SU-DHL-6 (cell line): ENCODE results near the gene SLC23A2.

Experiments used
- H2AFZ ChIP-seq: fragments of 200-600 bp; sonication (generic); 2 replicates; pipeline ENCODE4 v1.6.1; 2014; ENCODE audit warnings: low read depth, mild to moderate bottlenecking, moderate library complexity, mixed read lengths, antibody characterized with exemption, low read length; ENCODE audit not compliant: severe bottlenecking
- H3F3A ChIP-seq: fragments of 200-600 bp; shearing (Covaris generic); 2 replicates; pipeline ENCODE4 v1.6.0; 2016; ENCODE audit warnings: antibody characterized with exemption, mild to moderate bottlenecking; ENCODE audit not compliant: insufficient read depth
- H3K27ac ChIP-seq: fragments of 200-600 bp; sonication (generic); 2 replicates; pipeline ENCODE4 v1.5.1; 2016; ENCODE audit warnings: low read depth, mild to moderate bottlenecking, low read length, moderate library complexity, mixed read lengths
- H3K27me3 ChIP-seq: fragments of 200-600 bp; sonication (generic), shearing (Covaris generic); 2 replicates; pipeline ENCODE4 v1.6.0; 2014; ENCODE audit warnings: mild to moderate bottlenecking, low read length
- H3K36me3 ChIP-seq: fragments of 200-600 bp; sonication (generic); 2 replicates; pipeline ENCODE4 v1.6.1; 2014; ENCODE audit warnings: mild to moderate bottlenecking, low read length, mixed read lengths
- H3K4me2 ChIP-seq: fragments of 300-600, 200-600 bp; shearing (Covaris generic), sonication (generic); 2 replicates; pipeline ENCODE4 v1.6.0; 2014; ENCODE audit warnings: low read length, low read depth, mild to moderate bottlenecking; ENCODE audit not compliant: poor library complexity, severe bottlenecking
- H3K4me3 ChIP-seq: fragments of 200-600 bp; sonication (generic); 2 replicates; pipeline ENCODE4 v1.5.1; 2014; ENCODE audit warnings: antibody characterized with exemption, low read length, mild to moderate bottlenecking, mixed read lengths; ENCODE audit not compliant: insufficient read depth, poor library complexity, severe bottlenecking
- H3K79me2 ChIP-seq: fragments of 200-600 bp; sonication (generic); 2 replicates; pipeline ENCODE4 v1.6.1; 2014; ENCODE audit warnings: mild to moderate bottlenecking, low read length, moderate library complexity; ENCODE audit not compliant: insufficient read depth
- H3K9ac ChIP-seq: fragments of 200-600 bp; sonication (generic); 2 replicates; pipeline ENCODE4 v1.7.0; 2014; ENCODE audit warnings: mild to moderate bottlenecking, low read length
- H3K9me2 ChIP-seq: fragments of 200-600 bp; sonication (generic); replicated peaks from 2 replicates; pipeline ENCODE4 v1.6.1; 2014; ENCODE audit warnings: low read length; ENCODE audit not compliant: insufficient read depth
- H3K9me3 ChIP-seq: fragments of 200-600 bp; sonication (generic); 2 replicates; pipeline ENCODE4 v1.6.1; 2014; ENCODE audit warnings: low read length, mixed read lengths; ENCODE audit not compliant: insufficient read depth
- H4K20me1 ChIP-seq: fragments of 200-600 bp; sonication (generic); 2 replicates; pipeline ENCODE4 v1.6.1; 2014; ENCODE audit warnings: low read depth, mild to moderate bottlenecking, antibody characterized with exemption, low read length, moderate library complexity, mixed read lengths
- EZH2phosphoT487 ChIP-seq: fragments of 200-600 bp; sonication (generic), shearing (Covaris generic); conservative IDR thresholded peaks from 2 replicates; pipeline ENCODE4 v1.6.1; 2018; ENCODE audit warnings: mild to moderate bottlenecking, antibody characterized with exemption, low read length, moderate library complexity, mixed read lengths
- TF ChIP-seq, protein P1 (sequence below): fragments of 200-600 bp; sonication (generic); IDR thresholded peaks from one replicate; pipeline ENCODE4 v1.5.1; 2017; ENCODE audit warnings: antibody characterized with exemption, mild to moderate bottlenecking, low read length, moderate library complexity; ENCODE audit not compliant: insufficient read depth, poor library complexity, severe bottlenecking

SLC23A2 gene

GRCh38 chr20:4959592-4959991 lies 41.7 kb downstream of the SLC23A2 start:
- no peak overlapping the region for H3K9ac ChIP-seq
- no peaks in the 10 kb centered on the region for H3K9me3 ChIP-seq
- H3K9me2 ChIP-seq, result no peaks in the 10 kb centered on the region
- H3K27me3 ChIP-seq, result no peaks in the 10 kb centered on the region
- H3K27ac ChIP-seq, result no peak overlapping the region
- H3K79me2 ChIP-seq, result peaks cover 36% of the 10 kb centered on the region
- H3K36me3 ChIP-seq, result no peaks in the 10 kb centered on the region
- 0 out of 2 replicates have a peak, but pooled peaks cover 5% of the 10 kb centered on the region for H4K20me1 ChIP-seq
- no peak for TF ChIP-seq EZH2phosphoT487
- TF ChIP-seq, protein P1, sequence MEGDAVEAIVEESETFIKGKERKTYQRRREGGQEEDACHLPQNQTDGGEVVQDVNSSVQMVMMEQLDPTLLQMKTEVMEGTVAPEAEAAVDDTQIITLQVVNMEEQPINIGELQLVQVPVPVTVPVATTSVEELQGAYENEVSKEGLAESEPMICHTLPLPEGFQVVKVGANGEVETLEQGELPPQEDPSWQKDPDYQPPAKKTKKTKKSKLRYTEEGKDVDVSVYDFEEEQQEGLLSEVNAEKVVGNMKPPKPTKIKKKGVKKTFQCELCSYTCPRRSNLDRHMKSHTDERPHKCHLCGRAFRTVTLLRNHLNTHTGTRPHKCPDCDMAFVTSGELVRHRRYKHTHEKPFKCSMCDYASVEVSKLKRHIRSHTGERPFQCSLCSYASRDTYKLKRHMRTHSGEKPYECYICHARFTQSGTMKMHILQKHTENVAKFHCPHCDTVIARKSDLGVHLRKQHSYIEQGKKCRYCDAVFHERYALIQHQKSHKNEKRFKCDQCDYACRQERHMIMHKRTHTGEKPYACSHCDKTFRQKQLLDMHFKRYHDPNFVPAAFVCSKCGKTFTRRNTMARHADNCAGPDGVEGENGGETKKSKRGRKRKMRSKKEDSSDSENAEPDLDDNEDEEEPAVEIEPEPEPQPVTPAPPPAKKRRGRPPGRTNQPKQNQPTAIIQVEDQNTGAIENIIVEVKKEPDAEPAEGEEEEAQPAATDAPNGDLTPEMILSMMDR, result no peak
- no peak overlapping the region for H3K4me3 ChIP-seq
- H2AFZ ChIP-seq, result no peak overlapping the region
- no peak overlapping the region for H3K4me2 ChIP-seq
- peaks cover 12% of the 10 kb centered on the region; the same call in 1 of the 2 replicates for H3F3A ChIP-seq

DNA sequence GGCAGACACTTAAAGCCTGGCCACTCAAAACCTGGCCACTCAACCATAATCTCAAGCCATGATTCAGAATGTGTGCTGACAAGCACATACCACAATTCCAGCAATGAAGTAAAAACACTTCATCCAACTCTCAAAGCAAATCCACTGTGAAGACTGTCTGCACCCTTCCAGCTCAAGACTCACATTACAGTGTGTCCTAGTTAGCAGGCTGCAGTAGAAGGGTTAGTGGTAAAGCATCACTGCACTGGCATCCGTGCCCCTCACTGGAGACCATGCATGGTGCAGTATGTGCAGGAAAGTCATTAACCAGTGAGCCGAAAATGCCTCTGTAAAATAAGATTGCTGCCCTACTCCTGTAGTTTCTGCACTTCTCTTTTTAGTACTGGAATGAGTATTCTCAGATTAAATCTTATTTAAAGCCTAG lies 43.4 kb downstream of the SLC23A2 start:
- H3K4me2 ChIP-seq, result peak overlapping the region; percentile 7
- H3K27me3 ChIP-seq, result no peaks in the 10 kb centered on the region
- H3K27ac ChIP-seq, result peak overlapping the region; percentile 55
- peaks cover 12% of the 10 kb centered on the region; the same call in 1 of the 2 replicates for H3F3A ChIP-seq
- 0 out of 2 replicates have a peak, but pooled peaks cover 5% of the 10 kb centered on the region for H4K20me1 ChIP-seq
- no peaks in the 10 kb centered on the region for H3K36me3 ChIP-seq
- no peak overlapping the region for H2AFZ ChIP-seq
- H3K79me2 ChIP-seq, result peaks cover 49% of the 10 kb centered on the region
- TF ChIP-seq, protein P1, result no peak
- TF ChIP-seq EZH2phosphoT487, result no peak
- H3K9ac ChIP-seq, result no peak overlapping the region
- H3K4me3 ChIP-seq, result no peak overlapping the region
- H3K9me2 ChIP-seq, result no peaks in the 10 kb centered on the region
- no peaks in the 10 kb centered on the region for H3K9me3 ChIP-seq

DNA sequence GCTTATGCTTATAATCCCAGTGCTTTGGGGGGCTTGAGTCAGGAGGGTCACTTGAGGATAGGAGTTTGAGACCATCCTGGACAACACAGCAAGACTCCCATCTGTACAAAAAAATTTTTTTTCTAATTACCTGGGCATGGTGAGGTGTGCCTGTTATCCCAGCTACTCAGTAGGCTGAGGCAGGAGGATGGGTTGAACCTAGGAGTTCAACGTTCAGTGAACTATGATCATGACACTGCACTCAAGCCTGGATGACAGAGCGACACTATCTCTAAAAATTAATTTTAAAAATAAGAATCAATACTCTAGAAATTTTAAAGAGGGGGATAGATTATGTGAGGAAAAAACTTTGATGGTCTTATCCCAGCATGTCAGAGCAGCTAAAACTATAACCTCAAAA lies 44.1 kb downstream of the SLC23A2 start:
- Histone ChIP-seq H4K20me1 (0 out of 2 replicates have a peak, but pooled peaks cover 5% of the 10 kb centered on the region), H3K4me2 (no peak overlapping the region), H3K27ac (no peak overlapping the region), H3K9me2 (no peaks in the 10 kb centered on the region), H3K27me3 (no peaks in the 10 kb centered on the region), H3K4me3 (no peak overlapping the region), H3K9me3 (peaks cover 3% of the 10 kb centered on the region; the same call in 1 of the 2 replicates), H3K9ac (no peak overlapping the region), H2AFZ (no peak overlapping the region), H3F3A (peaks cover 12% of the 10 kb centered on the region; the same call in 1 of the 2 replicates), H3K36me3 (peaks cover 2% of the 10 kb centered on the region; the same call in 1 of the 2 replicates), H3K79me2 (peaks cover 50% of the 10 kb centered on the region)
- TF ChIP-seq, protein P1, result no peak
- no peak for TF ChIP-seq EZH2phosphoT487
